GM12878 (cell line): ENCODE measurements around the gene RUNX3. TPM values are rescaled to one million over a fixed set of nuclear protein-coding genes. Genes with fewer than 3 reads are reported as not detected.

Experiments
- ATAC-seq: fragments of 200-7000 bp; cut with Tn5 transposase; 3 replicates; pipeline ENCODE4 v1.9.1; 2020; ENCODE audit warnings: mild to moderate bottlenecking, moderate library complexity
- BruUV-seq: library from RNA; stranded (reverse); fragments of 400-500 nt; replicated peaks from 2 replicates; lab custom pipeline; 2021; lab: Mats Ljungman, UMichigan
- CTCF ChIA-PET: fragments of 300-600 bp; sonication (Branson Sonifier 250); formaldehyde crosslinking; extraction: SDS; loops from one replicate; lab custom pipeline; 2021; ENCODE audit warnings: inconsistent platforms; lab: Yijun Ruan, JAX
- POLR2A ChIA-PET: fragments of 350-600 bp; formaldehyde crosslinking; extraction: SDS; loops from one replicate; lab custom pipeline; 2021; ENCODE audit warnings: inconsistent platforms; lab: Charles Lee
- RAD21 ChIA-PET: fragments of 300-600 bp; sonication (Branson Sonifier 250); formaldehyde crosslinking; loops from one replicate; lab custom pipeline; 2023; ENCODE audit warnings: antibody characterized with exemption; ENCODE audit not compliant: unreplicated experiment; lab: Charles Lee
- SMC1A ChIA-PET: fragments of 300-600 bp; sonication (Branson Sonifier 250); formaldehyde crosslinking; loops from one replicate; lab custom pipeline; 2023; ENCODE audit not compliant: unreplicated experiment, uncharacterized antibody; lab: Charles Lee
- DNase-seq: peaks from one replicate; pipeline ENCODE4 v3.0.0-alpha.2; 2011; ENCODE audit warnings: low read depth, low spot score
- FAIRE-seq: peaks from 3 replicates; lab custom pipeline; 2011; peaks lifted over from hg19 to GRCh38; lab: Jason Lieb, UNC
- H2AFZ ChIP-seq: 2 replicates; pipeline ENCODE4 v1.6.0; 2011; ENCODE audit warnings: low read depth, low read length, control low read depth; ENCODE audit not compliant: control insufficient read depth
- H3K27ac ChIP-seq: 2 replicates; pipeline ENCODE4 v1.5.1; 2011; ENCODE audit warnings: control low read depth; ENCODE audit not compliant: control insufficient read depth, insufficient read depth
- H3K27me3 ChIP-seq, 2 experiments: replicated peaks in 1 of 2; 2 replicates each; pipeline versions ENCODE4 v1.6.0 to v1.6.1; 2011; ENCODE audit warnings: low read length in 1 of 2; ENCODE audit not compliant: control insufficient read depth in 2 of 2, insufficient read depth in 2 of 2
- H3K36me3 ChIP-seq, 2 experiments: 2 replicates each; pipeline ENCODE4 v1.5.1; 2011; ENCODE audit warnings: low read length in 1 of 2; ENCODE audit not compliant: control insufficient read depth in 2 of 2, insufficient read depth in 2 of 2
- H3K4me1 ChIP-seq: 2 replicates; pipeline ENCODE4 v1.6.1; 2011; ENCODE audit warnings: mild to moderate bottlenecking, low read length, moderate library complexity, mixed read lengths; ENCODE audit not compliant: control insufficient read depth, insufficient read depth
- H3K4me2 ChIP-seq: 2 replicates; pipeline ENCODE4 v1.6.0; 2011; ENCODE audit warnings: control low read depth; ENCODE audit not compliant: control insufficient read depth, insufficient read depth
- H3K4me3 ChIP-seq: fragments of 200-600 bp; sonication (generic); 2 replicates; pipeline ENCODE4 v1.5.1; 2016
- H3K79me2 ChIP-seq: 2 replicates; pipeline ENCODE4 v1.6.0; 2011; ENCODE audit warnings: low read length; ENCODE audit not compliant: control insufficient read depth, insufficient read depth
- H3K9ac ChIP-seq: 2 replicates; pipeline ENCODE4 v1.8.0; 2011; ENCODE audit warnings: low read length, control low read depth, mixed read lengths; ENCODE audit not compliant: control insufficient read depth, insufficient read depth
- H3K9me3 ChIP-seq: replicated peaks from 3 replicates; pipeline ENCODE4 v1.5.1; 2011; ENCODE audit warnings: mild to moderate bottlenecking, low read length; ENCODE audit not compliant: control insufficient read depth, insufficient read depth
- H4K20me1 ChIP-seq: 2 replicates; pipeline ENCODE4 v1.6.0; 2011; ENCODE audit not compliant: control insufficient read depth, insufficient read depth
- CEBPB ChIP-seq, 2 experiments: fragments of 150-350 bp in 1 of 2; IDR thresholded peaks; 2 replicates each; pipeline ENCODE4 v1.6.1; 2012 to 2014; ENCODE audit warnings: low read depth in 2 of 2, low read length in 2 of 2, borderline replicate concordance in 1 of 2, inconsistent platforms in 1 of 2
- KAT2A ChIP-seq: conservative IDR thresholded peaks from 2 replicates; pipeline ENCODE4 v1.6.1; 2011; ENCODE audit warnings: low read depth, low read length; ENCODE audit not compliant: control insufficient read depth
- MYC ChIP-seq: IDR thresholded peaks from 2 replicates; pipeline ENCODE4 v1.6.1; 2011; ENCODE audit warnings: mild to moderate bottlenecking, low read length, moderate library complexity, inconsistent platforms; ENCODE audit not compliant: insufficient read depth, insufficient replicate concordance, insufficient read length, severe bottlenecking
- NBN ChIP-seq: fragments of 450-650 bp; IDR thresholded peaks from 2 replicates; pipeline ENCODE4 v1.6.1; 2016
- RCOR1 ChIP-seq: conservative IDR thresholded peaks from 2 replicates; pipeline ENCODE4 v1.6.1; 2012; ENCODE audit warnings: low read depth, low read length, improper control_type of control experiment
- SIX5 ChIP-seq: IDR thresholded peaks from 2 replicates; pipeline ENCODE4 v1.6.1; 2011; ENCODE audit warnings: mild to moderate bottlenecking, low read depth, low read length, moderate library complexity; ENCODE audit not compliant: severe bottlenecking
- SMARCA5 ChIP-seq: fragments of 450-650 bp; IDR thresholded peaks from 2 replicates; pipeline ENCODE4 v1.6.1; 2017; ENCODE audit warnings: mild to moderate bottlenecking
- TCF7 ChIP-seq: IDR thresholded peaks from 2 replicates; pipeline ENCODE4 v1.6.1; 2014; ENCODE audit warnings: antibody characterized with exemption, borderline replicate concordance
- WGBS: methylation state at CpG from one replicate; pipeline ENCODE4 v1.1.6; 2016; ENCODE audit warnings: low lambda C conversion rate; ENCODE audit not compliant: insufficient replicate concordance, insufficient coverage; ENCODE audit errors: missing lambda C conversion rate; 5-methylcytosine and 5-hydroxymethylcytosine counted together
- in situ Hi-C: fragments of 300-500 bp; cut with MboI; formaldehyde crosslinking; loops from 9 replicates; pipeline ENCODE4 v1.14.3; 2018; ENCODE audit warnings: mixed read lengths
- intact Hi-C: fragments of 100-400 bp; cut with micrococcal nuclease; formaldehyde crosslinking; loops from one replicate; pipeline ENCODE4 v1.14.2; 2022; ENCODE audit not compliant: unreplicated experiment
- polyA plus RNA-seq, 11 experiments: library from polyadenylated mRNA; depleted of rRNA in 4 of 11; unstranded in 6 of 11; stranded (reverse) in 5 of 11; fragments of >200 nt; fragmentation: Nextera tagmentation in 4 of 11; fragmentation: Illumina TruSeq in 1 of 11; extraction: Ambion mirVana in 4 of 11; extraction: Trizol in 1 of 11; gene quantifications; 1 replicate in 1 of 11; 2 replicates in 10 of 11; pipeline versions ENCODE4 v1.2.1 to v1.2.3, GENCODE V29; 2011 to 2016; ENCODE audit warnings: inconsistent platforms in 2 of 11, missing spikeins in 2 of 11, low read depth in 1 of 11
- total RNA-seq, 4 experiments: library from RNA; depleted of rRNA in 3 of 4; stranded (reverse); fragments of >200 nt in 3 of 4; fragmentation: Illumina TruSeq in 1 of 4; extraction: Trizol in 1 of 4; gene quantifications; 2 replicates each; pipeline versions ENCODE4 v1.2.1 to v1.2.3, GENCODE V29; 2013 to 2021
- TF ChIP-seq, protein P1 (sequence below): IDR thresholded peaks from 2 replicates; pipeline ENCODE4 v1.6.1; 2011; ENCODE audit warnings: borderline replicate concordance, low read depth, mild to moderate bottlenecking, moderate library complexity, mixed read lengths, low read length; ENCODE audit not compliant: insufficient read depth; ENCODE audit errors: extremely low read length

Gene RUNX3
- total and polyA plus RNA-seq, 10 of the 15 experiments (the other 5 are each of a cell fraction or from before 2014, with no cell fraction given), result 19.0 to 151 (median 31.4) TPM

GRCh38 chr1:24896596-24897262 is 33.3 kb downstream of the RUNX3 start:
- ATAC-seq (no peak), DNase-seq (no peak), FAIRE-seq (no peak)
- intact Hi-C loops (no loop called here), in situ Hi-C loops (no loop called here)
- SMC1A ChIA-PET, result interaction anchor here (0.6 to 6.5 kb wide), 6 partner anchors 16 to 230 kb away, joined by 3 to 69 read pairs (median 4); no protein-coding TSS in a partner anchor
- H3K27ac ChIP-seq, result no peak overlapping the region
- peaks cover 3% of the 10 kb centered on the region for H3K4me1 ChIP-seq
- POLR2A ChIA-PET, result interaction anchor here (0.6 kb wide), 1 partner anchor 26 kb away, joined by 5 read pairs; no protein-coding TSS in a partner anchor
- H3K27me3 ChIP-seq, result no peaks in the 10 kb centered on the region
- TF ChIP-seq, protein P1, sequence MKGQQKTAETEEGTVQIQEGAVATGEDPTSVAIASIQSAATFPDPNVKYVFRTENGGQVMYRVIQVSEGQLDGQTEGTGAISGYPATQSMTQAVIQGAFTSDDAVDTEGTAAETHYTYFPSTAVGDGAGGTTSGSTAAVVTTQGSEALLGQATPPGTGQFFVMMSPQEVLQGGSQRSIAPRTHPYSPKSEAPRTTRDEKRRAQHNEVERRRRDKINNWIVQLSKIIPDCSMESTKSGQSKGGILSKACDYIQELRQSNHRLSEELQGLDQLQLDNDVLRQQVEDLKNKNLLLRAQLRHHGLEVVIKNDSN, result no peak
- no peak for TF ChIP-seq SMARCA5
- no peak for TF ChIP-seq KAT2A
- no peak for TF ChIP-seq SIX5
- TF ChIP-seq MYC, result no peak
- no peak for TF ChIP-seq RCOR1
- no peak for TF ChIP-seq NBN
- no peak for TF ChIP-seq TCF7
- TF ChIP-seq CEBPB (IDR thresholded peaks at IDR 0.05; ENCODE audit: borderline replicate concordance in 1 of 2, low read depth in 2 of 2, low read length in 2 of 2), result no peak
- no peak overlapping the region for H3K9ac ChIP-seq
- RAD21 ChIA-PET, result interaction anchor here (1.0 kb wide), 1 partner anchor 48 kb away, joined by 9 read pairs; no protein-coding TSS in a partner anchor
- 60% methylated on average over 14 of the region's 14 CpGs for WGBS
- BruUV-seq, result no TSS peak
- H3K36me3 ChIP-seq, result peaks cover 2 to 10% of the 10 kb centered on the region in 2 experiments; a peak in 3 of 4 replicates
- no peak overlapping the region for H3K4me3 ChIP-seq
- no peaks in the 10 kb centered on the region for H3K79me2 ChIP-seq
- H4K20me1 ChIP-seq, result 0 out of 2 replicates have a peak, but pooled peaks cover 4% of the 10 kb centered on the region
- no peak overlapping the region for H2AFZ ChIP-seq
- no peak overlapping the region for H3K4me2 ChIP-seq
- H3K9me3 ChIP-seq, result peaks cover 4% of the 10 kb centered on the region
- CTCF ChIA-PET, result interaction anchor here (0.8 to 8.0 kb wide), 5 partner anchors 21 to 306 kb away, joined by 3 to 133 read pairs (median 4); no protein-coding TSS in a partner anchor
